HG03439 (cell line): Measurements from ENCODE around the gene MAML2.
A peak's percentile ranks its signal among the peaks of the same experiment; 100 is the strongest.

Experiments used
- ATAC-seq: cut with Tn5 transposase; IDR thresholded peaks from one replicate; pipeline ENCODE4 v1.9.1; 2021; ENCODE audit warnings: mild to moderate bottlenecking, moderate library complexity; ENCODE audit not compliant: unreplicated experiment

The MAML2 gene

DNA sequence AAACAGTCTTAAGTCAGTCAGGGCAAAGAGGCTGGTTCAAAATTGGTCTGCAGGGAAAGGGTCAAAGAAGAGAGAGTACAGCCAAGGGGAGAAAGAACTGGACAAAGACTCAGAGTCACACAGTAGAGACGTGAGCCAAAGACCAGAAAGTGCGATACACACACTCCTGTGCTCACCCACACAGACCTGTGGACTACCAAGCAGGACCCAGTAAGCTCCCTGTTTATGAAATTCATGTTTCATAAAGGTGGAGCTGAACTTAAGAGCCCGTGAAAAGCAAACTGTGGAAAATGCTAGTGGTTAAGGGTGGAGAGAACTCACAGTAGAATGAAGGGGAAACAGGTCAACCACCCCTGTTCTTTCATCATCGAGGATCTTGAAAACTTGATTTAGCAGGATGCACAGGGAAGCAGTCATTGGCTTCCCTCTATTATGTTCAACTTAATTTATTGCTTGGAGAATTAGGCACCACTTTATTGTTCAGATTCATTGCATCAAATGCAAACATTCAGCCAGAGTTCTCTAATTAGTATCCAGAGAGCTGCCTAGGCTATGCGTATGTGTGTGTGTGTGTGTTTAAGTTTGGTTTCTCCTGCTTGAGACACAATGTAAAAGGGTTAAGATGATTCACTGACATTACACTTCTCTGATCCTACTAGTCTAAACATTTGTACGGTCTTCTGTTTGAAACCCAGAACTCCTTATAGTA, 258.2 kb downstream of the MAML2 start:
- no peak for ATAC-seq

GRCh38 chr11:96082936-96083335, 260.1 kb downstream of the MAML2 start:
- ATAC-seq: no peak

- ATAC-seq: no peak
These were observed 260.7 kb downstream of the MAML2 start for GRCh38 chr11:96082002-96082899.

DNA sequence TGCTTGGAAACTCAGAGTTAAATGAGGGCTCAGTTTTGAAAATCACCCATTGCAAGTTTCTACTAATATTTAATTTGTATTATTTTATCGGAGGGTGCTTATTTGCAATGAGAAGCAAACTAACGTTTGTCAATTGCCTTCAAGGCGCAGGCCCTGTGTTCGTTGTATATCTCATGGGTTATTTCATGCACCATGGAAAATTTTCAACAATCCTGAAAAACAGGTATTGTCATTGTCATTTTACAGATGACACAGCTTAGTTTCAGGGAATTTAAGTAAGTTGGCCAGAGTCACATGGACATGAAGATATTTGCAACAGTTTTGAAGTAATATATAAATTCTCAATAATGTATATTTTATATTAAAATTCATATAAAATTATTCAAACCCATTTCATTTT, 261.4 kb downstream of the MAML2 start:
- ATAC-seq: no peak

- ATAC-seq: no peak
These were observed 263.3 kb downstream of the MAML2 start for GRCh38 chr11:96079691-96080090.

DNA sequence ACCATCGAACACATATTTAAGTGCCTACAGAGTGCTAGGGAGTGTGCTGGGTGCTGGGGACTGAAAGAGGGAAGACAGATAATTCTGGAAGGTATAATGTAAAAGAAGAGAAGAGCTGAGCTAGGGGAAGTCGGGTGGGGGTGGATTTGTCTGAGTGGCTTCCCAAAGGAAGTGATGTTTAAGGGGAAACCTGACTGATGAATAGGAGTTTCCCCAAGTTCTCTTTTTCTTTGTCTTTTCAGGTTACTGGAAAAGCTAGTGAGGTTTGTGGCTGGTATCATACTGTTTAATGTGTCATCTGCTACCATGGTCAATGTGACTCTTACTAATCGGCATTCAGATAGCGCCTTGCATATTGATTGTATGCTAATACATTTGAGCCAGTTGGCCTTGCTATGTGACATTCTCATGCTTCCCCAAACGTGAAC, 267.4 kb downstream of the MAML2 start:
- ATAC-seq: peak; percentile 74

GRCh38 chr11:96074551-96075310, 268.3 kb downstream of the MAML2 start:
- peak; percentile 44 for ATAC-seq

GRCh38 chr11:96073536-96073935, 269.5 kb downstream of the MAML2 start:
- no peak for ATAC-seq

DNA sequence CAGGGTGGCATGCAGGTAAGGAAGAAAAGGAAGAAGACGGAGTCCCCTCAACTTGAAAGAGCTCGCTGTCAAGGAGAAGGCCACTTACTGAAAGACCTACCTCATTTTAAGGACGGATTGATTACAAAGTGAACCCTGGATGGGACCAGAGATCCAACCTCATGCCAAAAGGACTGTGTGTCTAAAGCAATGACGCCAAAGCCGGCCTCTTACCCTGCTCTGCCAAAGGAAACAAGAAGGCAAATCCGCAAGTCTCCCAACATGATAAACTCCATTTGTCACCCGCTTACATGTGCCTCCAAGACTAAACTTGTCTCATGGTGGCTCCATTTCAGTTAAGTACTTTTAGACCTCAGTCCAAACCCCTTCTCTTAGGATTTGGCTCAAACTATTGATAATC, 270.4 kb downstream of the MAML2 start:
- ATAC-seq: no peak

DNA sequence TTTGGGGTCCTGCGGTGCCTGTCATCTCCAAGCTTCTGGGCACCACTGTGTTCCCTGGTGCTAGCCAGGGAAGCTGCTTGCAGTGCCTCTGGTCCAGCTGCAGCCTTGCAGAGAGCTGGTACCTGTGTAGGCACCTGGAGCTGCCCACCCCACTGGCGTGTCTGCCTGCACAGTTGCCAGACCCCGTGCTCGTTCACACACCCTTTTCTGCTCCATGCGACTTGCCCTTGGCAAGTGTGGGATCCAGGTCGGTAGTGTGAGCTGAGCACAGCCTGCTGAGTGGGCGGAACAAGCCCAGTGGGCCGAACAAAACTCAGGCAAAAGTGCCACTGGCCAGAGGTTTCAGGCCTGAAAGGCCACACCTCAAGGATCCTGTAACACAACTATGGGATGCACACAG, 272.5 kb downstream of the MAML2 start:
- ATAC-seq: no peak

DNA sequence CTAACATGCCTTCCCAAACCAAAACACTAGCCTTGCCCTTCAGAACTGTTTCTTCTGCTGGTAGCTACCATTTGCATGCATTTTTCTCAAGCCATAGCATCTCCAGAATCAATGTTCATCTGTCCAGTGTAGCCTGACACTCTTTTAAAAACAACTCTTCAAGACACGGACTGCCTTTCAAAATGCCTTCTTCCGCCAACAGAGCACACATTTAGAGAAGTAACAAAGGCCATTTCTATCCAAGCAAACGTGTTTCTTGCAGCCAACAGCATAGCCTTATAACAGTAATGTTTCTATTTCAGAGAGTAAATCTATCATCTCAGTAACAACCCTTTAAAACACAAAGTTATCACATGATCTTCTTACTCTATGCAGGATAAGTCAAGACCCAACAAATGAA, 275.8 kb downstream of the MAML2 start:
- ATAC-seq: no peak

- ATAC-seq: no peak
These were observed 277.6 kb downstream of the MAML2 start for GRCh38 chr11:96065379-96065778.

DNA sequence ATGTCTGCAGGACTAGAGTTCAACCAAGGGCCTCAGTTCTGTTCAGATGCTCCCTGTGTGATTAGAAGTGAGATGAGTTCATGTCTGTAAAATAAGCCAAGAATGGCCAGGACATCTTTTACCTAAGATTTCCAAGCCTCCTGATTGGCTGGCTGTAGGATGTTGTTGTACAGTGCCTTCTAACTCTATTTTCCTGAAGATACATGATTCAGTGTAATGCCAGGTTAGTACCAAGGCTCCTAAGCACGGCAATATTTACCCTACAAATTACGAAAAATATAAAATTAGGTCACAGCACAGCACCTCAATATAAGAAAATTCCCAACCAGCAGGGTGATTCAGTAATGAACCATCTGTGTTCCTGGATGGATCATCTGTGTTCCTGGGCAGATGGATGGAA, 279.1 kb downstream of the MAML2 start:
- ATAC-seq: no peak

- ATAC-seq: no peak
These were observed 279.9 kb downstream of the MAML2 start for GRCh38 chr11:96063053-96063452.

GRCh38 chr11:96062134-96062533, 280.9 kb downstream of the MAML2 start:
- no peak for ATAC-seq

- no peak for ATAC-seq
These were observed 281.3 kb downstream of the MAML2 start for GRCh38 chr11:96061730-96062129.

- no peak for ATAC-seq
These were observed 281.9 kb downstream of the MAML2 start for GRCh38 chr11:96061069-96061468.

DNA sequence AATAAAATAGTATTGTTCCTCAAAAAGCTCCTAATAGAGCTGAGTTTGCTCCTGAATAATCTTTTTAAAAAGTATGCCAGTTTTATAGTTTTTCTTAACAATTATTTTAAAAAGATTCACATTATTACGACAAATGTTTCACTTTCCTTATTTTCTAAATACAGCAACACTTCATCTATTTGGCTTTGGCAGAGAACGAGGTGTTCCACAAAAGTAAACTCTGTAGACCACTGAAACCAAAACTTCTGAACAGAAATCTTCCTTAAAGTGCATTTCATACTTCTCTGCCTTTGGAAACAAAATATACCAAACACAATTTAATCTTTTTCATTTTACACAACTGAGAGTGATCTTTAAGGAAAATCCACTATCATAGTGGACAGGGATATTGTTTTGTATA, 285.5 kb downstream of the MAML2 start:
- ATAC-seq: no peak

DNA sequence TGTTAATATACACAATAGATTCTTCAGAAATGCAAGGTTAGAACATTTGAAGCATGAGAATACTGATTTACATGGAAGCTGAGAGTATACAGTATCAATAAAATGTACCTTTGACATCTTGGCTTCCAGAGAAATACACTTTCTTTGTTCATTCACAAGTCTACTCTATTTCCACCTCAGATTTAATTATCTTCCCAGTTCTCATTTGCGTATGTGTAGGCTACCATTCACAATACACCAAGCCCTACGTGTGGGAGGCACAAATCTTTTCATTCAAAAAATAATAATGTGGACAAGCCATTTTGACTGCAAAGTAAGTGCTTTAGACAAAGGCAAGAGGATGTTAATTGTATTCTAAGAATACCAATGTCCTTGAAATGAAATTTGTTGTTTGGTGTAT, 286.4 kb downstream of the MAML2 start:
- ATAC-seq: no peak

DNA sequence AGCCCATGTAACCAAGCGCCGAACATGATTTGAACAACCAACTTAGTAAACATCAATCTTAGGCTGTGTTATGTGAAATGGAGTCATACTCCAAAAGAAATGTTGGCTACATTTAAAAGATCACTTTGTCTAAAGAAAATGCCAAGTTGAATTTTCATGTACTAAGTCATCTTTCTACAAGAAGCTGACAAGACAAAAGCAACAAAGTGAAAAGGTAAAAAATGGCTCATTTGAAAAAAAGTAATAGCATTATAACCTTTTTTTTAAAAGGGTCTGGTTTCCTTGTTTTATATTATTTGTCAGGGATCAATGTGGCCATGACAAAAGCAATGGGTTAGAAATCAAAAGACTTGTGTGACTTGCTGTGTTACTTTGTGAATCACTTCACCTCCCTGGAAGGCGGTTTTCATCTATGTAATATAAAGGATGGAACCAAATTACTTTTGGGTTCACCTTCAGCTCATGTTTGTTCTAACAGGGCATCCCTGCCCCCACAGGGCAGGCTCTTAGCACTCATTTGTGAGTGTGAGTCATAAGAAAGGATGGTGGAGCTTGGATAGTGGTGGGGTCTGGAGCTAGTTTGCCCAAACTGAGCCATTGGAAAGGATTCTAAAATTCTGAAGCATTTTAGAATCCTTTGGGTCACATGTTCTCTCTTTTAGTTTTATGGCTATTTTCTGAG, 287.1 kb downstream of the MAML2 start:
- ATAC-seq: no peak
